Measurements from ENCODE around the gene AOAH. TPM values are rescaled to one million over a fixed set of nuclear protein-coding genes. Genes with fewer than 3 reads are reported as not detected.

Gene AOAH
- total and polyA plus RNA-seq, 2 of the 4 experiments (the other 2 are of a cell fraction) = not detected

GRCh38 chr7:36642414-36642813 lies 81.9 kb downstream of the AOAH start:
- no CpG with 5 or more reads among the region's 4 CpGs for WGBS, 2 experiments (ENCODE audit: extremely low coverage in 2 of 2, insufficient read length in 1 of 2)
- DNase-seq (no peak), ATAC-seq (ENCODE audit: low read depth) (no peak)
- Histone ChIP-seq H3K4me1 (ENCODE audit: control insufficient read depth, insufficient read depth, low read length) (no peaks in the 10 kb centered on the region), H3K18ac (ENCODE audit: low read depth, low read length) (no peak overlapping the region), H3K4ac (ENCODE audit: low read depth, low read length) (no peak overlapping the region), H3K4me3 (ENCODE audit: insufficient read depth, low read depth, low read length) (no peak overlapping the region), H4K5ac (ENCODE audit: low read depth, low read length) (no peak overlapping the region), H2BK15ac (ENCODE audit: low read depth, low read length) (no peak overlapping the region), H4K8ac (ENCODE audit: low read depth in 2 of 2, low read length in 2 of 2) (no peak overlapping the region), H3K56ac (ENCODE audit: extremely low read depth, insufficient read depth, low read length) (no peak overlapping the region), H3K79me1 (ENCODE audit: low read depth in 1 of 2, low read length in 2 of 2) (no peaks in the 10 kb centered on the region), H3K14ac (replicated peaks; ENCODE audit: low read depth, low read length) (no peak overlapping the region), H2AK5ac (ENCODE audit: low read depth, low read length) (no peak overlapping the region), H3K23ac (ENCODE audit: low read depth, low read length) (no peak overlapping the region), H3K9me1 (ENCODE audit: insufficient read depth, low read length) (no peaks in the 10 kb centered on the region), H3K36me3 (ENCODE audit: control insufficient read depth, insufficient read depth, low read length) (no peaks in the 10 kb centered on the region), H3K27ac (ENCODE audit: insufficient read depth, low read length) (no peak overlapping the region), H2BK20ac (ENCODE audit: low read depth, low read length) (no peak overlapping the region), H3K9me3 (ENCODE audit: control insufficient read depth, insufficient read depth, low read length) (no peaks in the 10 kb centered on the region), H3K27me3 (ENCODE audit: control insufficient read depth, insufficient read depth, low read length) (peaks cover 32% of the 10 kb centered on the region), H2AK9ac (replicated peaks; ENCODE audit: low read depth, low read length, poor library complexity) (no peak overlapping the region), H2BK5ac (ENCODE audit: low read depth, low read length, poor library complexity, severe bottlenecking) (no peak overlapping the region), H3K4me2 (ENCODE audit: low read depth, low read length) (no peak overlapping the region), H4K91ac (ENCODE audit: insufficient read depth, low read depth, low read length) (no peak overlapping the region), H3K9ac (ENCODE audit: low read depth, low read length) (no peak overlapping the region), H2BK120ac (ENCODE audit: low read depth, low read length) (no peak overlapping the region), H4K20me1 (ENCODE audit: insufficient read depth, low read length) (no peaks in the 10 kb centered on the region), H2AFZ (replicated peaks; ENCODE audit: low read length, poor library complexity) (no peak overlapping the region)
- no peak for TF ChIP-seq MXI1 (IDR thresholded peaks at IDR 0.05; ENCODE audit: borderline replicate concordance, low read depth, low read length)
- TF ChIP-seq, protein P1, sequence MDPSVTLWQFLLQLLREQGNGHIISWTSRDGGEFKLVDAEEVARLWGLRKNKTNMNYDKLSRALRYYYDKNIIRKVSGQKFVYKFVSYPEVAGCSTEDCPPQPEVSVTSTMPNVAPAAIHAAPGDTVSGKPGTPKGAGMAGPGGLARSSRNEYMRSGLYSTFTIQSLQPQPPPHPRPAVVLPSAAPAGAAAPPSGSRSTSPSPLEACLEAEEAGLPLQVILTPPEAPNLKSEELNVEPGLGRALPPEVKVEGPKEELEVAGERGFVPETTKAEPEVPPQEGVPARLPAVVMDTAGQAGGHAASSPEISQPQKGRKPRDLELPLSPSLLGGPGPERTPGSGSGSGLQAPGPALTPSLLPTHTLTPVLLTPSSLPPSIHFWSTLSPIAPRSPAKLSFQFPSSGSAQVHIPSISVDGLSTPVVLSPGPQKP (IDR thresholded peaks at IDR 0.05; ENCODE audit: borderline replicate concordance, low read depth, low read length) = no peak
- dilution Hi-C loops (cut with HindIII; ENCODE audit: low sequenced_read_pairs, unreplicated experiment) = no loop called here
- ChIA-PET POLR2A (ENCODE audit: unreplicated experiment) (no interaction called here), CTCF (interaction anchor here (0.7 kb wide), 1 partner anchor 55 kb away, joined by 3 read pairs; no protein-coding TSS in a partner anchor)
- in situ Hi-C loops (cut with MboI; ENCODE audit: low sequenced_read_pairs) = no loop called here
- no TSS peak for BruUV-seq (replicated peaks)
- intact Hi-C loops (cut with micrococcal nuclease) = no loop called here

Measured in IMR-90 (cell line).